ENCODE measurements around the gene PIH1D2.
A peak's percentile ranks its signal among the peaks of the same experiment; 100 is the strongest.
"Not testable (repeated sequence)": the region's sequence is repeated elsewhere in the genome, so short reads cannot be mapped to it uniquely, and the experiment has no call there.

PIH1D2 gene, protein sequence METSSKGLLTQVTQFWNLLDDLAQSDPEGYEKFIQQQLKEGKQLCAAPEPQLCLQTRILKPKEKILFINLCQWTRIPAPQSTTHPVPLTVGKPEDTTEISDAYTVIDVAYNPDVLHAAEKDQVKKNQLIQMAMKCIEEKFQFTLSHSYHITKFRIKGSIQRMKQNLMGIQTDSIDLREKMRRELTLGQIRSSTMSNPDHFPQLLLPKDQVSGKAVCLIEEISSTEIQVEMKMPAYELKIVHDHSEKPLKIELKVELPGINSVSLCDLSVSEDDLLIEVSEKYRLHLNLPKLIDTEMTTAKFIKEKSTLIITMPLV

DNA sequence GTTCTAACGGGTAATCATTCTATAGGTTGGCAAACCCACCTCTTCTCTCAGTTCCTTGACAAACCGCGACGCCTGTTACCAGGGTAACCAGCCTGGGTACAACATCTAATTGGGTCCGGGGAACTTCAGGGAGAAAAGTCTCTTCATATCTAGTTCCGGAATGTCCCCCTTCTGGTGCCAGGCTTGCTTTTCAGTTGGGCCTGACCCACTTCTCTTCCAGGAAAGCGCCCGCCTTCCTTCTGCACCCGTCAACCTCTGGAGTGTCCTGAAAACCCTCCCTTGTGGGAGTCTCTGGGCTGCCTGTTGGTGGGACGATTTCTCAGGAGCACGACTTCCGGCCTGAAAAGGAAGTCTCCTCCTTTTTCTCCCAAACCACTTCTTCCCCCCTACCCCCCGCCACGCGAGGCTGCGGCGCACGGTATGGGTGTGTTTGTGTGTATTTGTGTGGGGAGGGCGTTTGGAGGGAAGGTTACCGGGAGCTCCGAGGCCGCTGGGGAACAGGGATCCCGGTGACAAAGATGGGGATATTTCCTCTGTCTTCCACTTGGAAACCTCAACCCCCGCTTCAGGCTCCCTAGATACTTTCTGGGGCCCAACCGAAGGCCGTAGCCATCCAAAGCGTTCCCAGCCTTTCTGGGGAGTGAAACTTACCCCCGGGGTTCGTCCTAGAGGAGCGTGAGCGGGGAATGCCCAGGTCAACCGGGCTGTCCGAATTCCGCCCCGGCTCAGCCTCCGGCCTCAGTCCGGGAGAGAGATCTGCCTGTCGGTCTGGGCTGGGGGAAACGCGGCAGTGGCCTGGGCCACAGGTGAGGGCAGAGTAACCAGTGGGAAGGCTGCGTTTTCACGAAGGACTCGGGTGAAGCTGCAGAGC is at the start of gene PIH1D2, which contains the start of gene NKAPD1:
Gene PIH1D2, minus strand, starts transcription at position 77 of the 871 bp plus-strand sequence. CDS start 843 bp downstream, outside the sequence.
Gene NKAPD1, plus strand, starts transcription at position 359 of the 871 bp plus-strand sequence. CDS start 1,276 bp downstream, outside the sequence.
- Mint-ChIP-seq H3K4me3 (peak within 1 kb of the TSS; percentile 99), H3K4me1 (peaks cover 33% of the 10 kb centered on the region), H3K27me3 (no peaks in the 10 kb centered on the region), H3K27ac (peak within 1 kb of the TSS; percentile 98), H3K36me3 (peaks cover 18% of the 10 kb centered on the region), H3K9me3 (no peaks in the 10 kb centered on the region)
- peak; percentile 92 for ATAC-seq

DNA sequence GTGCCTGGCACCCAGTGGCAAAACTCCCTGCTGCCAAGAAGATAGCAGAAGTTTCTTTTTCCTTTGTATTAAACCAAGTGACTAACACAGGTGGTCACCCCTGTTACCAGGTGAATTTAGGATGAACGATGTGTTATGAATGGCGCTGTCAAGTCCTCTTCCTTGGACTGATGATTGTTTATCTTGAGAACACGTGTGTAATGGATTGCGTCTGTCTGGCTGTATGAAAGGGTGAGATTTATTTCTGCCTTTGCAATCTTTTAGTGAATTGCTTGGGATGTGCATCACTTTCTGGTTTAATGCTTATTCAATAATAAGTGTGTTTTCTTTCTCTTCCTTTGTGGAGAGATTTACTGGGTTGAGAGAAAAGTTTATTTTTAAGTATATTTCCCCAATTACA is 49.3 kb upstream of the PIH1D2 start:
- no peak for ATAC-seq
- H3K27ac Mint-ChIP-seq = no peak overlapping the region
- H3K9me3 Mint-ChIP-seq = no peaks in the 10 kb centered on the region
- H3K4me1 Mint-ChIP-seq = peaks cover 10% of the 10 kb centered on the region
- H3K27me3 Mint-ChIP-seq = no peaks in the 10 kb centered on the region
- H3K36me3 Mint-ChIP-seq = no peaks in the 10 kb centered on the region
- no peak overlapping the region for H3K4me3 Mint-ChIP-seq

DNA sequence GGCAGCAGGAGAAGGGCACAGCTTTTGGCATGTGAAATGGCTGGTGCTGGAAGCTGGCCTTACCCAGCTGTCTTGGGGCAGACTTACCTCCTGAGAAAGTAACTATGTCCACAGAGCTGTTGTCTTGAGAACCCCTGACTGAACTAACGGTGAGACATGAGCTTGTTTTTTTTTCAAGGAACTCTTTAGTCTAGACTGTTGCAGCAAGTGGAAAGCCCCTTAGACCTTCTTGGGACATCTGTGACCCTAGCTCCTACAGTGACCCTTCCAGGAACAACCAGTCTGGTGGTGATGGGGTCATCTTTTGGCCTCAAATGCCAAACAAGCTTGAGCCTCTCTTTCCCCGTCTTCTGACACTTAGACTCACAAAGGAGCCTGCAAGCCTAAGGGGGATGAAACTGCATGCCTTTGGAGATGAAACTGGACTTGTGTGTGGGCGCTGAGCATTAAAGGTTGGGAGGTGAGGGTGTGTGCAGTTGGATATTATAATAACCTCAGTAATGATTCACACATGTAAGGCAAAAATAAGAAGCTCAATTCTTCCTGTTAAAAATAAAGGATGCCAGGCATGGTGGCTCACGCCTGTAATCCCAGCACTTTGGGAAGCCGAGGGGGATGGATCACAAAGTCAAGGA is 48.3 kb upstream of the PIH1D2 start:
- Mint-ChIP-seq H3K27me3 (no peaks in the 10 kb centered on the region), H3K4me1 (peaks cover 10% of the 10 kb centered on the region), H3K4me3 (no peak overlapping the region), H3K9me3 (no peaks in the 10 kb centered on the region), H3K27ac (no peak overlapping the region), H3K36me3 (peaks cover 2% of the 10 kb centered on the region)
- no peak for ATAC-seq

DNA sequence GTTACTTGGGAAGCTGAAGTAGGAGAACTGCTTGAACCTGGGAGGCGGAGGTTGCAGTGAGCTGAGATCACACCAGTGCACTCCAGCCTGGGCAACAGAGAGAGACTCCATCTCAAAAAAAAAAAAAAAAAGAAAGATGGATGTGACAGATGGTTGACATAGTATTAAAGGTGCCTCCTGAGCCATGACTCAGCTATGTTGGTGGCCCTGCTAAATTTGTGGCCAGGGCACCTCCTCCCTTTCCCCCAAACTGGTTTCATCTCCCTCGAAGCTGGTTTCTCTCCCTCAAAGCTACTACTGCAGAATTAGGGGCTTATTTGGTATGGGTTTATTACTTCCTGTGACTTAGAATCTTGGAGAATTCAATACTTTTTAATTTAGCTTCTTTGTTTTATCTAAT is 44.4 kb upstream of the PIH1D2 start:
- Mint-ChIP-seq H3K36me3 (peaks cover 6% of the 10 kb centered on the region), H3K27ac (no peak overlapping the region), H3K4me1 (peaks cover 15% of the 10 kb centered on the region), H3K9me3 (no peaks in the 10 kb centered on the region), H3K4me3 (no peak overlapping the region), H3K27me3 (no peaks in the 10 kb centered on the region)
- no peak for ATAC-seq

DNA sequence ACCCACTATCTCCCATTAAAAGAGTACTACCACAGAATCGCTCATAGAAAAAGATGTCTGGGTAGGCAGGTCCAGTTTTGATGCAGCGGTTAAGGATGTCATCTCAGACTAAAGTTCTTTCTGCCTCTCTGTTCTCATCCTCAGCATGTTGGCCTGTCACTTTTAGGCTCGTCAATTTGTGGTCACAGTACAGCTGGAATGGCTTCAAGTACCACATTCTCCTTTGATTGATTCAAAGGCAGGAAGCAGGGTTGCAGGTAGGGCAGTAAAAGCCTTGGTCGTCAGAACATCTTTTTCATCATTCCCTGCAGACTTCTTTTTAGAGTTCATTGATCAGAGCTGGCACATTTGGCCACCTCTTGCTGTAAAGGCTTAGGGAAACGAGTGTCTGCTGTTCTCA is 41.6 kb upstream of the PIH1D2 start:
- H3K36me3 Mint-ChIP-seq = peaks cover 6% of the 10 kb centered on the region
- no peak overlapping the region for H3K4me3 Mint-ChIP-seq
- ATAC-seq = no peak

DNA sequence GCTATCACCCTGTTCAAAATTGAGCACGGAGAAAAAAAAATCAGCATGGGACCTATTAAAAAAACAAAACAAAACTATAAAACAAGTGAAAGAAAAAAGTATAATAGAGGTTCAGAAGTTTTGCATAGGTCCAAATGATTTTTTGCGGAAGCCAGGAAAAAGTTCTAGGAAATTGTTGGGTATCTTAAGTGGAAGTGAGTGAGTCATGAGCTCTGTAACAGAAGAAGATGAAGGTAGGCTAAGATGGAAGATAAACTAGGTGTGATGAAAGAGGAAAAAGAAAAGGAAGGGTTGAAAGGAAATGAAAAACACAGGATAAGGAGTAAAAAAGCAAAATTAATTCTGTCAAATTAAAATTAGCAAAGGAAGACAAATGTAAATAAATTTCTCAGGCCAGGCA is 40.6 kb upstream of the PIH1D2 start:
- H3K9me3 Mint-ChIP-seq = no peaks in the 10 kb centered on the region
- peaks cover 6% of the 10 kb centered on the region for H3K36me3 Mint-ChIP-seq
- no peak overlapping the region for H3K27ac Mint-ChIP-seq
- H3K4me1 Mint-ChIP-seq = peaks cover 5% of the 10 kb centered on the region
- H3K4me3 Mint-ChIP-seq = no peak overlapping the region
- no peaks in the 10 kb centered on the region for H3K27me3 Mint-ChIP-seq
- ATAC-seq = no peak

More for the DNA sequence above, 41.6 kb upstream of the PIH1D2 start:
- Mint-ChIP-seq H3K27ac (no peak overlapping the region), H3K4me1 (peaks cover 10% of the 10 kb centered on the region), H3K9me3 (no peaks in the 10 kb centered on the region), H3K27me3 (no peaks in the 10 kb centered on the region)

DNA sequence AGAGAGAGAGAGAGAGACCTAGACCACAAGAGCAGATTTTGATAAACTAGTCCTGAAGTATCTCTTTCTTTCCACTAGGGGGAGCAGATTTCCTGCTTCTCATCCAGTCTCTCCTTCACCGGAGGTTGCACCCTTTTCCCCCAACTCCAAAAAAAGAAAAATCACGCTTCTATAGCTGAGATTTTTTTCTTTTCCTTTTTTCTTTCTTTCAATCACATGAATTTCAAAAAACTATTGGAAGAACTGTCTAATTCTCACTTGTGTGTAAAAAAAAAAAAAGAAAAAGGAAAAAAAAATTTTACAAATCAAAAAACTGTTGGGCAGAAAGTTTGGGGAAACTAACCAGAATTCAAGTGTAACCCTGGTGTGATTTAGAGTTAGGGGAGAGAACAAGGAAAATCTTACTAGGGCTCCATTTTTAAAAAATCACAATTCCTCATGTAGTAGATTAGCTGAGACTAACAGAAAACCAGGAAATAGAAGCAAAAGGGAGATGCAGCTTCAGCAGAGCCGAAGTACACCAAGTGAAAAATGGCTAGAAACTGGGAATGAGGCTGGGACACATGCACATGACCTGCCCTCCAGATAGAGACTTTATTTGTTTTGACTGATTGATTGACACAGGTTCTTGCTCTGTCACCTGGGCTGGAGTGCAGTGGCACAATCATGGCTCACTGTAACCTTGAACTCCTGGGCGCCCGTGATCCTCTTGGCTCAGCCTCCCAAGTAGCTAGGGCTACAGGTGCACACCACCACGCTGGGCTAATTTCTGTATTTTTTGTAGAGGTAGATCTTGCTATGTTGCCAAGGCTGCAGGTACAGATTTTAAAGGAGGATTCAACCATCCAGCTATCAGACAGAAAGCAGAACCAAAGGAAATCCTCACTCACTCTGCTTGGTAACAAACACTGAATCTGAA is 40.0 kb upstream of the PIH1D2 start:
- Mint-ChIP-seq H3K9me3 (no peaks in the 10 kb centered on the region), H3K4me3 (no peak overlapping the region), H3K27me3 (no peaks in the 10 kb centered on the region), H3K4me1 (peaks cover 5% of the 10 kb centered on the region), H3K36me3 (peaks cover 6% of the 10 kb centered on the region), H3K27ac (no peak overlapping the region)
- peak; percentile 48 for ATAC-seq

DNA sequence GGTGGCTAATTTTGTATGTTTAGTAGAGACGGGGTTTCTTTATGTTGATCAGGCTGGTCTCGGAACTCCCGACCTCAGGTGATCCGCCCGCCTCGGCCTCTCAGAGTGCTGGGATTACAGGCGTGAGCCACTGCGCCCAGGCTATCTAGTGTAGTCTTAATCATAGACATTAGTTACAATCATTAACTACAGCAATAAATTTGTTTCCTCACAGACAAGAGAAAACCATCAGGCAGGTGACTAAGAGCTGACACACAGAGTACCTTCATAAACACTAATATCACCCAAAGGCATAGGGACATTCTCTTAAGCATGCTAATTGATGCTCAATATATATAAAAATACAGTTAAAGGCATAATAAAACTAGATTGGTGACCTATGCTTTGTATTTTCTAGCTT is 32.3 kb upstream of the PIH1D2 start:
- no peak overlapping the region for H3K4me3 Mint-ChIP-seq
- H3K27ac Mint-ChIP-seq = no peak overlapping the region
- H3K9me3 Mint-ChIP-seq = no peaks in the 10 kb centered on the region
- no peaks in the 10 kb centered on the region for H3K4me1 Mint-ChIP-seq
- ATAC-seq = no peak
- no peaks in the 10 kb centered on the region for H3K36me3 Mint-ChIP-seq
- no peaks in the 10 kb centered on the region for H3K27me3 Mint-ChIP-seq

DNA sequence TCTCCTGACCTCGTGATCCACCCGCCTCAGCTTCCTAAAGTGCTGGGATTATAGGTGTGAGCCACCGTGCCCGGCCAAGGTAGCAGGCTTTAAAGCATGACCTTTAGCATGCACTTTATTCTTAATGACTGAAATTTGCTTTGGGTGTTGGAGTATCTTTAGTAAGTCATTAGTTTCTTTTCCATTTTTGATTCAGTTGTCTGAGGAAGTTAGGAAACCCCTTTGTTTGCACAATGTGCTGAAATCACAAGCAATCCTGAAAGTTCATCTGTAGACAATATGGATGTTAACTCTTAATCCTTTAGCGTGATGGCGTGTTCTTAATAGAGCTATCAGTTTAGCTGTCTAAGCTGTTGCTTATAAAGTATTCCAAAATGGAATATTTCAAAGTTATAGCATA is 29.6 kb upstream of the PIH1D2 start:
- no peak for ATAC-seq
- Mint-ChIP-seq H3K27me3 (no peaks in the 10 kb centered on the region), H3K4me3 (no peak overlapping the region), H3K36me3 (peaks cover 4% of the 10 kb centered on the region), H3K4me1 (peaks cover 8% of the 10 kb centered on the region), H3K9me3 (no peaks in the 10 kb centered on the region), H3K27ac (no peak overlapping the region)

DNA sequence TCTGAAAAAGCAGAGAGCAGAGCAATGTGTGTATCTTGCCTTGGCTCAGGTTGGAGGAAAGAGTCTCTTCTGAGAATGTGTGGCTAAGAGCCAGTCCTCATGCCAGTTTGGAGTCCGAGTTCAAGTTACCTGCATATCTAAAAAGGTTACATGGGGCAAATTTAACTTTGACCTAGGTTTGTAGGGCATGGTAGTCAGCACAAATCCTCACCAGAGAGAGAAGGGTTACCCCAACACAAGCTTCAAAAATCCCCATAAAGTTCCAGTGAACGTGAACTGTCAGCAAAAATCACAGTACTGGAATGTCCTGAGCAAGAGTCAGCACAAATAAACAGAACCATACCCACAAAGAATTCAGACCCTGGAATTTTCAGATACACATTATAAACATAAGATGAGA is 26.6 kb upstream of the PIH1D2 start:
- no peaks in the 10 kb centered on the region for H3K27me3 Mint-ChIP-seq
- ATAC-seq = no peak
- H3K4me3 Mint-ChIP-seq = no peak overlapping the region
- no peaks in the 10 kb centered on the region for H3K9me3 Mint-ChIP-seq
- peaks cover 8% of the 10 kb centered on the region for H3K4me1 Mint-ChIP-seq
- peaks cover 28% of the 10 kb centered on the region for H3K36me3 Mint-ChIP-seq
- peak overlapping the region; percentile 72 for H3K27ac Mint-ChIP-seq

DNA sequence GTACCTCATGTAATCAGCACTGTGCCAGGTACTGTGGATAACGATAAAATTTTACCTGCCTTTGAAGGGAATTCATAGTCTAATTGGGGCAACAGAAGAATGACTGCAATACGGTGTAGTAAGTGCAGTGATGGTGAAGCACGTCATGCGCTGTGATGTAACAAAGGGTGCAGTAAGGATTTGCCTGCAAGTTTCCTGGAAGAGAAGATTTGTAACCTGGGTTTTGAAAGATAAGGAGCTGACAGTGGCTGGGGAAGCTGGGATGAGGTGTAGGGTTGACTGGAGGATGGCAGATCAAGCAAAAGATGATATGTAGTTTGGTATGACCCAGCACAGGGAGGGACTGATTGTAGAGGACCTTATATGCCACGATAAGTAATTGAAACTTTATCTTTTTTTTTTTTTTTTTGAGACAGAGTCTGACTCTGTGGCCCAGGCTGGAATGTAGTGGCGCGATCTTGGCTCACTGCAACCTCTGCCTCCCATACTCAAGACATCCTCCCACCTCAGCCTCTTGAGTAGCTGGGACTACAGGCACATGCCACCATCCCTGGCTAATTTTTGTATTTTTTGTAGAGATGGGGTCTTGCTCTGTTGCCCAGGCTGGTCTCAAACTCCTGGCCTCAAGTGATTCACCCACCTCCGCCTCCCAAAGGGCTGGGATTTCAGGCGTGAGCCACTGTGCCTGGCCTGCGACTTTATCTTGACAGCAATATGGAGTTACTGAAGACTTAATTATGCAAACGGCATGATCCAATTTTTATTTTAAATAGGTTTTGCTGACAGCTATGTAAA is 24.1 kb upstream of the PIH1D2 start:
- Mint-ChIP-seq H3K4me3 (no peak overlapping the region), H3K27ac (no peak overlapping the region), H3K4me1 (peaks cover 8% of the 10 kb centered on the region), H3K9me3 (no peaks in the 10 kb centered on the region), H3K36me3 (peaks cover 38% of the 10 kb centered on the region), H3K27me3 (no peaks in the 10 kb centered on the region)
- no peak for ATAC-seq

DNA sequence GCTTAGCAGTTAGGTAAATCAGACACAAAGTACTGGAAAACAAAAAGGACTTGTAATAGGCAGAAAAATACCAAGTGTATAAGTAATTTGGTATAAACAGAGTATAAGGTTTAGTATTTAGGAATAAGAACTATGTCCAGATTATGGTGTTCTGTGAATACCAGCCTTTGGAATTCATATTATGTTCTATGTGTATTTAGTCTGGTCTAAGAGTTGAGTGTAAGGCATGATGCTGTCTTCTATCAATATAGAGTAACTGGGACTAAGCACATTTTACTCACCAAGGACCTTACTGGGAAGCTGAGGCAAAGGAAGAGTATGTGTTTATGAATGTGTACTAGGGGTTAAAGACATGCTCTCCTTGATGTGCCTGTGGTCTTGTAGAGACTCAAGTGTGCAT is 22.4 kb upstream of the PIH1D2 start:
- H3K4me1 Mint-ChIP-seq = peaks cover 8% of the 10 kb centered on the region
- no peaks in the 10 kb centered on the region for H3K27me3 Mint-ChIP-seq
- peaks cover 54% of the 10 kb centered on the region for H3K36me3 Mint-ChIP-seq
- no peak overlapping the region for H3K27ac Mint-ChIP-seq
- H3K9me3 Mint-ChIP-seq = no peaks in the 10 kb centered on the region
- H3K4me3 Mint-ChIP-seq = no peak overlapping the region
- no peak for ATAC-seq

DNA sequence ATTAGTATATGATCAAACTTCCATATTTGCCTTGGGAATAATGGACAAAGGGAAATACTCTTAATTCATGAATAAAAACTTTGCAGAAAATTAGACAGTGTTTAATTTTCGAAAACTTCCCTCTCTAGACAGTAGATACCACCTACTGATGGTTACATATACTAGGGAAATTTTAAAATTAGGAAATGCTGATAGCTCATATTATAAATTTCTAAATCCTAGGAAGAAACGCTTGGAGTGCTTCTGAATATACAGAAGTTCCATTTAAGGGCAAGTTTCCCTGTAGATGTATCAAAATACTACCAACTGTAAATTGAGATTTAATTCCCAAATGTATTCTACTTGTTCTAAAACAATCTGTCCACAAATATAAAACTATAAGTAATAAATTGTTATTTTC is 21.5 kb upstream of the PIH1D2 start:
- H3K36me3 Mint-ChIP-seq = peaks cover 62% of the 10 kb centered on the region
- not testable (repeated sequence) for H3K4me1 Mint-ChIP-seq, H3K4me3 Mint-ChIP-seq, H3K9me3 Mint-ChIP-seq, H3K27ac Mint-ChIP-seq, ATAC-seq, H3K27me3 Mint-ChIP-seq

DNA sequence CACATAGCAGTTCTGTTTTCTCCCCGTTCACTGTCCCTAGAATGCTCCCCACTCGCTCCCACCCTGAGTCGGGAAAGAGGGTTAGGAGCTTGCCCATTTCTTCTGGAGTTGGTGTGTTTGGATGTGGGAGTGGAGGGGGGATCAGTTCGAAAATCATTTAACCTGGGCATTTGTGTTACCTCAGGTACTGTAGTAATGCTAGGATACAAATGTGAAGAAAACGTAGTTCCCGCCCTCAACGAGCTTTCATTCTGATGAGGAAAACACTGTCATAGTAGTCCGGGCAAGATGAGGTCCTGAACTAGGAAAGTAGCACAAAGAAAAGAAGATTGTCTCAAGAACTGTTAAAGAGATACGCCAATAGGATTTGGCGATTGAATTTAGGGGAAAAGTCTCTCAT is 13.4 kb upstream of the PIH1D2 start:
- Mint-ChIP-seq H3K27me3 (no peaks in the 10 kb centered on the region), H3K9me3 (no peaks in the 10 kb centered on the region), H3K27ac (peak overlapping the region; percentile 86), H3K36me3 (peaks cover 75% of the 10 kb centered on the region), H3K4me3 (peak overlapping the region; percentile 97), H3K4me1 (peaks cover 63% of the 10 kb centered on the region)
- no peak for ATAC-seq
